ENCODE measurements around the gene CDC42EP2.

CDC42EP2 gene

DNA sequence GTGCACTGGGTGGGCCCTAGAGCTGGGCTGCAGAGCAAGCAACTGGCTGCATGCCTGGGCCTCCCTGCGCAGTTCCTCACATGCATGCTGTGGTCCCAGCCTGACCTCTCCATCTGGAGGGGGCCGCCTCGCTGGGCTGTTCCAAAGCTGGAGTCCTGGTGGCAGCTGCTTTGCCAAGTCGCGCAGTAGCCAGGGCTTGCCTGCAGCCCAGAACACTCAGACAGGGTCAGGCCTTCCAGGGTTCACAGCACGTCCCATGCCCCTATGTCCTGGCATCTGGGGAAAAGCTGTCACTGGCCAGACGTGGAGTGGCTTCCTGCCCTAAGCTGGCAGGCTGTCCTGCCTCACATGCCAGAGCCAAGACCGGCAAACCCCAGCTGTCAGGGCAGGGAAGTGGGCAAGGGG is 16.5 kb upstream of the CDC42EP2 start:
- DNase-seq (ENCODE audit: low read depth): no peak

DNA sequence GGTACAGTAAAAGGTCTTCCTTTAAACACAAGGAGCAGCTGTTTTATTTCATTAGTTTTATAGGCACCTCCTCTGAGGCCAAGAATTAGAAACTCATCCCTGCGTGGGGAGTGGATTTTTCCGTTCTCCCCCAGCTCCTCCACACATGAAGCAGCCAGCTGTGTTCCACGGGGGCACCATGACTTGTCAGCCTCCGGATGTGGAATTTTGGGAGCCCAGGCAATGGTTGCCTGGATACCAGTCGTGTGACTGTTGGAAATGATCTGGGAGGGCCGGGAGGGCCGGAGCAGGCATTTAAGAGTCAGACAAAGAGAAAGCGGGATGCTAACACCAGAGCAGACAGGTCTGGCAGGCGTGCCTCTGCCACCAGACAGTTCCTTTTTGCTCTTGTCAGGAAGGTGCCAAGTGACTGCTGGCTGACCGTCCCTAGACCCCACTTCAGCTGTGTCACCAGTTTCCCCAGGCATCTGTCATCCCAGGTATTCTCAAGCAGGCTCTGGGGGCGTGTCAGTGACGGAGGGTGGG is 15.9 kb upstream of the CDC42EP2 start:
- no peak for DNase-seq (ENCODE audit: low read depth)

DNA sequence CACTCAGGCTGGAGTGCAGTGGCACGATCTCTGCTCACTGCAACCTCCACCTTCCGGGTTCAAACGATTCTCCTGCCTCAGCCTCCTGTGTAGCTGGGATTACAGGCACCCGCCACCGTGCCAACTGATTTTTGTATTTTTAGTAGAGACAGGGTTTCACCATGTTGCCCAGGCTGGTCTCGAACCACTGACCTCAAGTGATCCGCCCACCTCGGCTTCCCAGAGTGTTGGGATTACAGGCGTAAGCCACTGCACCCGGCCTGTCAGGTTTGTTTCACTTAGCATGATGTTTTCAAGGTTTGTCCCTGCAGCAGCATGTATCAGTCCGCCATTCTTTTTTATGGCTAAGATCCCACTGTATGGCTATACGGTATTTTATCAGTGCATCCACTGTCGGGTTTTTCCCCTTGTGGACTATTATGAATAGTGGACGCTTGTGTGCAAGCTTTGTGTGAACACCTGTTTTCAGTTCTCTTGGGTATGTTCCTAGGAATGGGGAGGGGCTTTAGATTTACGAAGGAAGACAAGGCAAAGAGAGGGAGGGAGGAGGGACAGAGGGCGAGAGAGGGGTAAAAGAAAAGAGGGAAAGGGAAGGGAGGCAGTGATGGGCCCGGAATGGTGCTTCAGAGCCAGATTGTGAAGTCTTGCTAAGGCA is 13.9 kb upstream of the CDC42EP2 start:
- no peak for DNase-seq (ENCODE audit: low read depth)

DNA sequence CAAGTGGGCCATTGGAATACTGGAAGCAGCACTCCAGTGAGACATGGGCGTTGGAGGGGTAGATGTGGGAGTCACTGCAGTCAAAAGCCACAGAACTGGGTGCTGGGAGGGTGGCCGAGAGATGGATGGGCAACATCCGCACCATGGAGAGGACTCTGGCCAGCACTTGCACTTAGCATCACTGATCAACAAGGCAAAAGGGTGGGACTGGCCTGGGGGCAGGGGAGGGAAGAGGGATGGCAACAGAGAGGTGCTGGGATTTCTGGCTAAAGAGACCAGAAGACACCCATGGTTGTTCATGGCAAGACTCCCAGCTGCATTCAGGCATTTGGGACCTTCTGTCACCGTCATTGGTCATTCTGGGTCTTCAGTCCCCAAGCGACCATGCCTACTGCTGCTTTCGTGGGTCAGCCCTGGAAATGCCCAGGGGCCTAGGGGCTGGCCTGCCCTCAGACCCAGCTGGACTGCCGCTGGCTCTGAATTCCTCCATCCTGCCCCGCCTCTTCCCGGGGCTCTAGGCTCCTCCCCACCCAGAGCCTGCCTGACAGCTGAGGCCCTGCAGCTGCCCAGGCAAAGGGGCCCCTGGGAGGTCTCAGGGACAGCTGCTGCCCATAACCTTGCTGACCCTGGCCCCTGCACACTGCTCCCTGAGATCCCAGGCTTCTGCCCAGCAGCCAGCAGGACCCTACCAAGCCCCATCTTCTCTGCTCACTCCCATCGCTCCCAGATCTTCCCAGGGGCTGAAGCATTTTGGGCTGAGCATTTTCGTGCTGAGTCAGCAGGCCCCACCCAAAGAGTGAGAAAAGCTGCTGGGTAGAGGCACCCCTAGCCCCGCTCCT is 13.0 kb upstream of the CDC42EP2 start:
- no peak for DNase-seq (ENCODE audit: low read depth)

DNA sequence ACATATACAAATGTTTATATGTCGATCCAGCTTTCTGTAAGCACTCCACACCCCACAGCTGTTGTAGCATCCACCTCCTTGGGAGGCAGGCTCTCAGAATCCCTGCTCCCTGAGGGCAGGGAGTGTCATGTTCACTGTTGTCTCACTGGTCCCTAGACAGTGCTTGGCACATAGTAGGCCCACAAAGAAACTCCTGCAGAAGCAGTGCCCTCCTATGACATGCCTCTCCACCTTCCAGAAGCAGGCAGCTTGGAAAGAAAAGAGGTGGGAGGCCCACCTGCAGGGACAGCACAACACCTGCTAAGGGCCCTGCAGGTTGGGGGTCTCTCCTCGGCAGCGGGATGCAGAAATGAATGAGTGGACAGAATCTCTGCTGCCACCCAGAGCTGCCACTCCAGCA is 11.1 kb upstream of the CDC42EP2 start:
- DNase-seq (ENCODE audit: low read depth): no peak

DNA sequence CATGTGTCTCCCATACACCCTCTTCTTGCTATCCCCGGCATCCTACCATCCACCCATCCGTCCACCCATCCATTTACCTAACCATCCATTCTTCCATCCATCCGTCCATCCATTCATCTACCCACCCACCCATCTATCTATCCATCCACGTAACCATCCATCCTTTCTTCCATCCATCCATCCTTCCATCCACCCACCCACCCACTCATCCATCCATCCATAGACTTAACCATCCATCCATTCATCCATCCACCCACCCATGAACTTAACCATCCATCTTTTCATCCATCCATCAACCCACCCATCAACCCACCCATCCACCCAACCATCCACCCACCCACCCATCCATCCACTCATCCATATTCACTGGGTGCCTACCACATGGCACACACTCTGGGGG is 10.6 kb upstream of the CDC42EP2 start:
- DNase-seq (ENCODE audit: low read depth): no peak

DNA sequence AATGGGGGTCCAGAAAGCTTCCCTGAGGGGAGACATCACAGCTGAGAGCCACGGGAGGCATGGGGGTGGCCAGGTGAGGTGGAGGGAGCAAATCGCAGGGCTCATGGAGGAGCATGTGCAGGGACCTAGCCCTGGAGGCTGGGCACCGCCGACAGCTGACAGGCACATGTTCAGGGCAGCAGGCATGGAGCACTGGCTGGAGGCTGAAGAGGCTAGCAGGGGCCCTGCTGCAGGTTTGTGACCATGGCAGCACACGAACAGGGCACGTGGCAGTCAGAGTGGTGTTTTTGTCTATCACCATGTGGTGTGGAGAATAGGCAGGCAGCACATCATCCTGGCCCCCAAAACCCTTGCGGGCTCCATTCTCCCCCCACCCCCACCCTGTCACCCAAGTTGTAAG is 10.1 kb upstream of the CDC42EP2 start:
- no peak for DNase-seq (ENCODE audit: low read depth)

DNA sequence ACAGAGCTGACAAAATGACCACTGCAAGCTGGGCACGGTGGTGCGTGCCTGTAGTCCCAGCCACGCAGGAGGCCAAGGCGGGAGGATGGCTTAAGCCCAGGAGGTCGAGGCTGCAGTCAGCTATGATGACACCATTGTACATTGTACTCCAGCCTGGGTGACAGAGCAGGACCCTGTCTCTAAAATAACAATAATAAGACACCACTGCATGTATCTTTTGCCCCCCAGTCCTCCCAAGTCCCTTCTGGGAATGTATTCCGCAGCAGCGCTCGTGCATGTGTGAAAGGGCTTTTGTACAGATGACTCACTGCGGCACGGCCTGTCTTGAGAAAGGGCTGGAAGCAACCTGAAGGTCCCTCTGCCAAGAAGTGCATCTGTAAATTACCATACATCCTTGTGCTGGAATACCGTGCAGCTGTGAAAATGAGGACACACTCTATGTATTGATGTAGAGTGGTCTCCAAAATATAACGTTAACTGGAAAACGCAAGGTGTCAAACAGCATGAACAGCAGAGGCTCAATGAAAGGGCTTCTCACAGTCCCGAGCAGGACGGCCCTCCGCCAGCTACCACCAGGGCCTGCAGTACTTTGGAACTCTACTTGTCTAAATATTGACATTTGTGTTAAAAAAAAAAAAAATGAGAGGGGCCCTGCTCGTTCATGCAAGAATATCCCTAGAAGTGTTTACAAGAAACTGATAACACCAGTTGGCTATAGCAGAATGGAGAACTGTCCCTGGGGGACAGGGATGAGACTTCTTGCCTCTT is 9.0 kb upstream of the CDC42EP2 start:
- DNase-seq (ENCODE audit: low read depth): no peak

DNA sequence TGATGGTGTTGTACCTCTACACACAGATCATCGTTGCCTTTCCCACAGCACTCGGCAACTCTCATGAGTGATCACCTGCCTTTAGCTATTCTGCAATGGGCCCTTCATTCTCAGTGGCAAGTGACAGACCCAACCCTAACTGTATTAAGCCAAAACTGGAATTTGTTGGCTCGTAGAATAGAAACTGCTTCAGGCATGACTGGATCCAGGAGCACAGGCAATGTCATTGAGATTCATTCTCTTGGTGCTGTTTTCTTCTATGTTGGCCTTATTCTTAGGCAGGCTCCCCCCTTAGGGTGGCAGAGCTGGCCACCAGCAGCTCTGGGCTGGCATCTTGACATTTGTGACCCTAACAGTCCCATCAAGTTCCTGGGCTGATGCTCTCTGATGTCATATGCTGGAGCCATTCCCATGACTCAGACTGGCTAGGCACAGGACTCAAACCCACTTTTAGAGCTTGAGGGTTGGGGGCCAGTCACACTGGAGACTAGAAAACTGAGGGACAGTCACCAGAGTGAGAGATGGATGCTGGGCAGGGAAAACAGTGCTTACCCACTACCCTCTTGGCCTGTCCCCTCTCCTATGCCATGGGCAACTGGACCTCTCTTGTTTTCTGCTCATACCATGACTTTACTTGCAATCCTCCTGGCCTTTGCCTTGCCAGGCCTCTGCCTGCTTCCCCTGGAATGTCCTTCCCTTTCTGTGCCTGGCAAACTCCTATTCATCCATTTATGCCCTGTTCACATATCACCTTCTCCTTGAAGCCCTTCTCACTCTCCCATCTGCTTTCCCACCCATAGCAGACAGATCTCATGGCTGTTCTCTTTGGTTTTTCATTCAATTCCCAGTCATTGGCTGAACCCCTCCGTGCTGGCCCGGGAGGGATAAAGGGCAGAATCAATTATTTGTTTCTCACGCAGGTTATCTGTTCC is 7.1 kb upstream of the CDC42EP2 start:
- no peak for DNase-seq (ENCODE audit: low read depth)

DNA sequence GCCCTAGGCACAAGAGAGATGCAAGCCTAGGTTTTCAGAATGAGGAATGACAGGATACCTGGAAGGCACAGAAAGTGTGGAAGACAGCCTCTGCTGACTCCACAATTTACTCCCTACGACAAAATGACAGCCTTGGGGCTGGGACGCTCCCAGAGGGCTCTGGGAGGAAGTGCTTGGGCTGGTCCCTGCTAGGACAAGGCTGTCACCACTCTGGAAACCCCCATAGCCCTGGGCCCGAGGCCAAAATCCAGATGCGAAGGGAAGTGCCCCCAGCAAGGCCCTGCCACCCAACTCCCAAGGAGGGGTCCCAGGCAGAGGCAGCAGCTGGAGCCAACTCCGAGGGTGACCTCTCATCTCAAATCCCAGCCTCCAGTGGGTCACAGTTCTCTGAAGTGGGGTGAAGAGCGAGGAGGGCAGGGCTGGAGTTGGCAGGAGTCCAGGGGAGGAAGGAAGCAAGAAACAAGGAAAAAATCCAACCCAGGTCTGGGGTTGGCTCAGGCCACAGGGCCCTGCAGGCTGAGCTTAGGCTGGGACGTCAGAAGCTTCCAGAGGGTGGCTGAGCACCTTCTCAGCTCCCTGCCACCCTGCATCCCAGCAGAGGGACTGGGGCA is 6.3 kb upstream of the CDC42EP2 start:
- no peak for DNase-seq (ENCODE audit: low read depth)

DNA sequence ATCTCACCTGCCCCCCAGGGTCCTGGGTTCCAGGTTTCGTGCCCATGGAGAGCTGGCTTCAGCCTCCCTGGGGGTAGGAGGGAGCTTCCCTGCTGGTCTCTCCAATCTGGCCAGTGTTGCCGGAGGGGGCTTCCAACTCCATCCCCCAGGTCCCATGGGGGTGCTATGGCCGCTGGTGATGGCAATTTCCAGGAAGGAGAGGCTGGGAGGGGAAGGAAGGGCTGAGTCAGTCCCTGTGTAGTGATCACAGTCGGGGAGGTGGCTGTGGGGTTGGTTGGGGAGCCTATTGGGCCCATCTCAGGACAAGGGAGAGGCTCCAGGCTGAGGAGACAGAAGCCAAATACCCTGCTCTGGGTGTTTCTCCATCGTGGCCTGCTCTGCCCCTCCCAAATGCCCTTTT is 5.7 kb upstream of the CDC42EP2 start:
- no peak for DNase-seq (ENCODE audit: low read depth)

DNA sequence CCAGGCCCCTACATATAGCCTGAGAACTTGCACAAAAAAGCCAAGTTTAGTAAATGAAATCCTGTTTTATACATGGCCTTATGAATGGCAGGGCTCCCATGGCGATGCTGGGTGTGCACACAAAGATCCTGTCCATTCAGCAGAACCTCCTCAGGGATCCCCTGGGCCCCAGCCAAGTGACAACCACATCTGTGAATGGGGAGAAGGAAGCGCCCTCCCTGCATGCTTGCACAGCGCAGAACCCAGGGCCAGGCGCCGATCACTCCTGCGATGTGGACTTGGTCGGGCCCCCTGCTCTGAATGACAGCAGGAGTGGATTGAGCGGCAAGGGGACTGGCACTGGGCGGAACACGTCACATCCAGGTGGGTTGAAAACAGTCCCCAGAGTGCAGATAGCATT is 4.5 kb upstream of the CDC42EP2 start:
- DNase-seq (ENCODE audit: low read depth): no peak

DNA sequence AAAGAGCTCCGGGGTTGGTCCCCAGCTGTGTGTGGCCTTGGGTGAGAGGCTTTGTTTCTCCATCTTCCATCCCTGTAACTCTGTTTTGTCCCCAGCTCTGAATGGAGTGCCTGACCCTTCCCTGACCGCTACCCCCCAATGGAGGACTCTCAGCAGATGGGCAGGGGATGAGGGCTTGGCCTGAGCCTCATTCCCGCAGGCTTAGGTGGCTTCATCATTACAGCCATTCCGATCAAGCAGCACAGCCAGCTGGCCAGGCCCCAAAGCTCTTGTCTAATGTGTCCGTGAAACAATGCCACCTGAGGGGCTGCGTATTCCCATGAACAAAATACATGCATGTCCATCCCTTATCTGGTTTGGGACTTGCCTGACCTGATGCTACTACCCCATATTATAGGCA is 3.9 kb upstream of the CDC42EP2 start:
- DNase-seq (ENCODE audit: low read depth): no peak

DNA sequence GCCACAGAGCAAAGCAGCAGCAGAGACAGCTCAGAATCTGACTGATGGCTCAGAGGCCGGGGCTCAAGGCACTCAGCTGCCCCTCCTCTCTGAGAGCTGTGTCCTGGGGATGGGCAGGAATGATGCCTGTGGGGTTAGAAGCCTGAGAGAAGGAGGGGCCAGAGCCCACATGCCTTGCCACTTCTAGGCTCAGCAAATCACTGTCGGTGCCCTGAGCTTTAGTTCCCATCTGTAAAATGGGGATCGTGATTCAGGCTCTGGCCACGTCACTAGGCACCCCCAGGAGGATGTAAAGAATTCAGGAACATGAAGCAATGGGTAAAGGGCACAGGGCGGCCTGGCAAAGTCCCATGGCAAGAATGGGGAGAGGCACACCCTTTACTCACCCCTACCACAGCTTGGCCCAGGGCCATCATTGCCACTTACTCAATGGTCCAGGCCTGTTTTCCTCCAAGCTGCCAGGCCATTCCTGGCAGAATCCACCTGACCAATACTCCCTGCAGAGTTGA is 3.4 kb upstream of the CDC42EP2 start:
- DNase-seq (ENCODE audit: low read depth): no peak

DNA sequence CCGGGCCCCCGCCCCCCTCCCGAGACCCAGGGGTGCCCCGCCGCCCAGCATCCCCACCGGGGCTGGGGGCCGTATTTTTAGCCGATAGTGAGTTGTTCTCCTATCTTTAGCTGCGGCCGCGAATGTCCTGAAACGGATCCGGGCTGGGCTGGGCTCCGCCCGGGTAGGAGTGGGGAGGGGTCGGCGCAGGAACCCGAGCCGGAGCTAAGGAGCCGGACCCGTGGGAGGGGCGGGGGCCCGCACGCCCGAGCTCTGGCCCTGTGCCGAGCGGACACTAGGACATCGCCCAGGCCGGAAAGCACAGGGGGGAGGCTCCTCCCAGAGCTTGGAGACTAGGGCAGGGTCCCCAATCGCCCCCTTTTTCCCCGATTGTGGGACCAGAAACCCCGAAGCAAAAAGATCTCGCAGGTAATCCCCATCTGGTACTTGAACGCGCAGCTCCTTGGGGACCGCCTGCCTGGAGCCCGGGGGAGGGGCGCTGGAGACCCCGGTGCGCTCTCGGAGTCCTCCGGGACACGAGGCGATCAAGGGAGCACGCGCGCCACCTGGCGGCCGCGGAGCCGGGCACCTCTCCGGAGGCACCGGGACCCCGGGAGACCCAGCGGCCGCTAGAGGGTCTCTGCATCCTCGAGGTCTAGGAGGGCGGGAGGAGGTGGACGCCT is 669 bp downstream of the CDC42EP2 start:
- peak; percentile 75 for DNase-seq (ENCODE audit: low read depth)

DNA sequence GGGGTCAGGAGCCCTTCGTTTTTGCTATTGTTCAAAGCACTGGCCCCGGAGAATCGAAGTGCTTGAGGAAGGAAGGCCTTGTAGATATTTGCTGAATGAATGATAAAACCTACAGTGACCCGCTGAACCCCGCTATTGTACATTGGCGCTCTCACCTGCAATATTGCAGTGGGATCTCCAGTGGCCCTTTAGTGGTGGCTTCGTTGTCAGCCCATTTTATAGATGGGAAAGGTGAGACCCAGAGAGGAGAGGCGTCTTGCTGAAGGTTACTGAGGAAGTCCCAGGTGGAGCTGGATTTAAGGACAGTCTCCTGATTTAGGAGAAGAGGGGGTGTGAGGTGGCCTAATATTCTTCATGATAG is 1.2 kb downstream of the CDC42EP2 start:
- no peak for DNase-seq (ENCODE audit: low read depth)

DNA sequence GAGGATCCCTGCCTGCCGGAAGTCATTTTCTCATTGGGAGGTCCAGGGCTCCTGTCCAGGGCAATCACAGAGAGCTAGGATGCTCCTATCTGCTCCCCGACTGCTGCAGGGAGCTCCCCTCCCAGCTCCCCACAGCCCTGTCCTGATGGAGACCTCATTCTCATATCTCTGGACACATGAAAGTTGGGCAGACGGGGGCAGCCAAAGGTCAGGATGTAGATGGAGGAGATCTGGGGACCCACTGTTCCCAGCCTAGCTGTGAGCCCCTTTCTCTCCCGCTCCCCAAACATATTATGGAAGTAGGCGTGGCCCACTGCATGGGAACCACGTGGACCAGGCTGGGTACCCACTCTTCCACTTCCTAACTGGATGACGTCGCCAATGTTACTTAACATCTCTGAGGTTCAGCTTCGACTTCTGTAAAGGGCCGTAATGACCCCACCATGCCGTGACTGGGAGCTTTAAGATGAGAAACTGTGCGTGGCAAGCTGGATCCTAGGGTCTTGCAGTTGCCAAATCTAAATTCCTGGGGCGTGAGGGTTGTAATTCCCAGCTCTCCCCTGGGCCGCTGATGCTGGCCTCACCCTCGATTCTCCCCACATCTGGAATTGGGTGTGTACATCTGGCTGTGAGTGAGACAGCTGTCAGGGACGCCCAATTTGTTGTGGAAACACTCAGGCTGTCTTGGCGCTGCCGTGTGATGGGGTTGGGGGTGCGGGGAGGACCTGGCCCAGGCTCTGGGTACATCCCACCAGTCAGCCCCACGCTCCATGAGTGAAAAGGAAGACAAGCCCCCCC is 1.8 kb downstream of the CDC42EP2 start:
- DNase-seq (ENCODE audit: low read depth): no peak

DNA sequence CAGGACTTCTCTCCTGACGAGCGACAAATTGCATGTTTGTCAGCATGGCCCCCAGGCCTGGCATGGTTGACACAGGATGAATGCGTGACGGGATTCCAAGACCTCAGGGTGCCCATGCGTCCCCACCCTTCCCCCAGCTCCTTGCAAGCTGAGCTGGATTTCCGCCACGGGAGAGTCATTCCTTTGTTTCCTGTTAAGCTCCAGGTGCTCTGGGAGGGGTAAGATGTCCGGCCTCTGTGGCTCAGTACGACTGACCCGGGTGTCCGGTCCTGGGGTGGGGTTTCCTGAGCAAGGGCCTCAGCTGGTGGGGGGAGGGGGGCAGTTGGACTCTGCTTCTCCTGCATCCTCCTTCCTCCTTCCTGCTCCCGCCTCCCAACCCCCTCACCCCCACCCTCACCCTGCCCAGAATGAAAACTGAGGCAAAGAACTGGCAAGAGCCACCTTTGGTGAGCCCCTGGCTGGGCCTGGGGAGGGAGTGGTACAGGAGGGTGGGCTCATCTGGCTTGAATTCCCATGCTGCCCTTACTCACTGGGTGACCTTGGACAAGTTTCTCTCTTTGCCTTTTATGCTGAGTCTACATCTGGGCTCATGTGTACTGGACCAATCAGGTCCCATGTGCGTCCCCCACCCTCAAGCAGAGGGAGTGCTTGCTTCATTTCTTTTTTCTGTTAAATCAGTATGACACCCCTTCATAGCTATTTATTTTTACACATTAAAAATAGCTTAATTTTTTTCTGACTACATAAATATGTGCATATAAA is 2.5 kb downstream of the CDC42EP2 start:
- no peak for DNase-seq (ENCODE audit: low read depth)
